HCT116 (cell line): ENCODE data around the gene RNPEPL1. TPM values are rescaled to one million over a fixed set of nuclear protein-coding genes. Genes with fewer than 3 reads are reported as not detected.

Experiments
- ATAC-seq: fragments of 200-7000 bp; cut with Tn5 transposase; 2 replicates; pipeline ENCODE4 v1.9.1; 2020; ENCODE audit warnings: mild to moderate bottlenecking, moderate library complexity
- BruUV-seq: library from RNA; stranded (reverse); fragments of 400-500 nt; replicated peaks from 2 replicates; lab custom pipeline; 2021; lab: Mats Ljungman, UMichigan
- CTCF ChIA-PET: fragments of 300-600 bp; sonication (Branson Sonifier 250); formaldehyde crosslinking; loops from one replicate; lab custom pipeline; 2021; ENCODE audit warnings: antibody characterized with exemption; lab: Charles Lee
- POLR2A ChIA-PET: fragments of 300-600, 350-600 bp; sonication (Branson Sonifier 250); formaldehyde crosslinking; loops from one replicate; lab custom pipeline; 2021; ENCODE audit warnings: antibody characterized with exemption; lab: Charles Lee
- RAD21 ChIA-PET, 2 experiments: fragments of 300-600 bp; sonication (Branson Sonifier 250); formaldehyde crosslinking; loops; one replicate each; lab custom pipeline; 2023; ENCODE audit warnings: low total read pairs in 2 of 2; ENCODE audit not compliant: uncharacterized antibody in 2 of 2, unreplicated experiment in 2 of 2, low non-redundant PET in 1 of 2; lab: Charles Lee
- DNase-seq: peaks from one replicate; pipeline ENCODE4 v3.0.0-alpha.2; 2010; ENCODE audit warnings: low read depth, low spot score
- H2AFZ ChIP-seq: fragments of 200-600 bp; shearing (Covaris generic), sonication (generic); 2 replicates; pipeline ENCODE4 v1.6.1; 2017; ENCODE audit warnings: low read depth, mixed run types, mixed read lengths, antibody characterized with exemption, low read length; ENCODE audit not compliant: poor library complexity, severe bottlenecking
- H3K27ac ChIP-seq: 2 replicates; pipeline ENCODE4 v1.5.1; 2012; ENCODE audit warnings: low read depth, low read length
- H3K27me3 ChIP-seq: fragments of 200-600 bp; sonication (generic); 2 replicates; pipeline ENCODE4 v1.6.1; 2016; ENCODE audit warnings: mixed run types, low read length, mixed read lengths; ENCODE audit not compliant: insufficient read depth
- H3K36me3 ChIP-seq, 2 experiments: fragments of 200-500 bp in 1 of 2; fragments of 200-600 bp in 1 of 2; sonication (Bioruptor generic) in 1 of 2; sonication (generic) in 1 of 2; 2 replicates each; pipeline versions ENCODE4 v1.5.1 to v1.6.1; 2014 to 2016; ENCODE audit warnings: low read length in 2 of 2, inconsistent platforms in 1 of 2, mixed read lengths in 1 of 2, mixed run types in 1 of 2; ENCODE audit not compliant: insufficient read depth in 2 of 2, control insufficient read depth in 1 of 2
- H3K4me1 ChIP-seq, 2 experiments: fragments of 200-600 bp in 1 of 2; sonication (generic) in 1 of 2; 2 replicates each; pipeline versions ENCODE4 v1.5.1 to v1.6.1; 2012 to 2017; ENCODE audit warnings: low read length in 2 of 2, inconsistent platforms in 1 of 2, mild to moderate bottlenecking in 1 of 2, mixed read lengths in 1 of 2, mixed run types in 1 of 2, moderate library complexity in 1 of 2; ENCODE audit not compliant: insufficient read depth in 2 of 2, control insufficient read depth in 1 of 2
- H3K4me2 ChIP-seq: fragments of 200-600 bp; sonication (generic); 2 replicates; pipeline ENCODE4 v1.6.1; 2017; ENCODE audit warnings: mixed run types, low read length, mixed read lengths
- H3K4me3 ChIP-seq, 2 experiments: fragments of 200-600 bp in 1 of 2; sonication (generic) in 1 of 2; replicated peaks in 1 of 2; 2 replicates each; pipeline ENCODE4 v1.5.1; 2011 to 2016; ENCODE audit warnings: low read length in 2 of 2, control low read depth in 1 of 2, low read depth in 1 of 2, mild to moderate bottlenecking in 1 of 2, mixed read lengths in 1 of 2, mixed run types in 1 of 2
- H3K79me2 ChIP-seq: fragments of 200-600 bp; sonication (generic); 2 replicates; pipeline ENCODE4 v1.6.1; 2017; ENCODE audit warnings: mild to moderate bottlenecking, mixed run types, low read length, moderate library complexity, mixed read lengths; ENCODE audit not compliant: insufficient read depth
- H3K9ac ChIP-seq: fragments of 200-600 bp; sonication (generic); 2 replicates; pipeline ENCODE4 v1.6.1; 2016; ENCODE audit warnings: low read length, mixed read lengths
- H3K9me2 ChIP-seq: fragments of 200-600 bp; sonication (generic), shearing (Covaris generic); 2 replicates; pipeline ENCODE4 v1.6.1; 2017; ENCODE audit warnings: mixed run types, mild to moderate bottlenecking, moderate library complexity; ENCODE audit not compliant: insufficient read depth
- H3K9me3 ChIP-seq, 2 experiments: fragments of 200-500 bp in 1 of 2; fragments of 200-600 bp in 1 of 2; sonication (Bioruptor generic) in 1 of 2; sonication (generic) in 1 of 2; 2 replicates each; pipeline ENCODE4 v1.6.1; 2014 to 2017; ENCODE audit warnings: low read length in 2 of 2, mixed read lengths in 2 of 2, inconsistent platforms in 1 of 2, low read depth in 1 of 2, mild to moderate bottlenecking in 1 of 2, mixed run types in 1 of 2, moderate library complexity in 1 of 2; ENCODE audit not compliant: control insufficient read depth in 1 of 2, insufficient read depth in 1 of 2
- H4K20me1 ChIP-seq: fragments of 200-600 bp; sonication (generic), shearing (Covaris generic); 2 replicates; pipeline ENCODE4 v1.6.1; 2017; ENCODE audit warnings: mixed run types, mild to moderate bottlenecking, moderate library complexity; ENCODE audit not compliant: insufficient read depth
- ELF1 ChIP-seq: IDR thresholded peaks from 2 replicates; pipeline ENCODE4 v1.6.1; 2012; ENCODE audit warnings: low read depth, borderline replicate concordance
- EZH2 ChIP-seq: fragments of 200-600 bp; sonication (generic); IDR thresholded peaks from 2 replicates; pipeline ENCODE4 v1.6.1; 2017; ENCODE audit warnings: antibody characterized with exemption, mixed run types
- POLR2AphosphoS5 ChIP-seq: IDR thresholded peaks from 2 replicates; pipeline ENCODE4 v1.6.1; 2011; ENCODE audit warnings: mild to moderate bottlenecking, low read depth, low read length, moderate library complexity
- SIN3A ChIP-seq: IDR thresholded peaks from 2 replicates; pipeline ENCODE4 v1.6.1; 2012; ENCODE audit warnings: low read depth
- TCF7L2 ChIP-seq: IDR thresholded peaks from 2 replicates; pipeline ENCODE4 v1.7.0; 2011; ENCODE audit warnings: borderline replicate concordance, inconsistent platforms; ENCODE audit not compliant: insufficient read depth, insufficient read length; ENCODE audit errors: extremely low read depth
- YY1 ChIP-seq: IDR thresholded peaks from 2 replicates; pipeline ENCODE4 v1.6.1; 2011; ENCODE audit warnings: low read length, low read depth, moderate library complexity, mild to moderate bottlenecking; ENCODE audit not compliant: insufficient replicate concordance; ENCODE audit errors: extremely low read depth
- ZFX ChIP-seq: fragments of 450-650 bp; IDR thresholded peaks from 2 replicates; pipeline ENCODE4 v1.6.1; 2017
- ZNF274 ChIP-seq: fragments of 200-500 bp; sonication (Bioruptor generic); IDR thresholded peaks from 2 replicates; pipeline ENCODE4 v1.6.1; 2014; ENCODE audit warnings: mild to moderate bottlenecking, low read depth, low read length, inconsistent platforms
- intact Hi-C: fragments of 100-400 bp; cut with micrococcal nuclease; formaldehyde crosslinking; loops from 2 replicates; pipeline ENCODE4 v1.10.0; 2022
- total RNA-seq: library from RNA; stranded (reverse); gene quantifications from one replicate; pipeline ENCODE4 v1.2.1, GENCODE V29; 2021; ENCODE audit not compliant: unreplicated experiment
- TF ChIP-seq, protein P1 (sequence below): IDR thresholded peaks from 2 replicates; pipeline ENCODE4 v1.6.1; 2012

RNPEPL1 gene
- total RNA-seq, 1 experiment from 2014 or later = 49.7 TPM

DNA sequence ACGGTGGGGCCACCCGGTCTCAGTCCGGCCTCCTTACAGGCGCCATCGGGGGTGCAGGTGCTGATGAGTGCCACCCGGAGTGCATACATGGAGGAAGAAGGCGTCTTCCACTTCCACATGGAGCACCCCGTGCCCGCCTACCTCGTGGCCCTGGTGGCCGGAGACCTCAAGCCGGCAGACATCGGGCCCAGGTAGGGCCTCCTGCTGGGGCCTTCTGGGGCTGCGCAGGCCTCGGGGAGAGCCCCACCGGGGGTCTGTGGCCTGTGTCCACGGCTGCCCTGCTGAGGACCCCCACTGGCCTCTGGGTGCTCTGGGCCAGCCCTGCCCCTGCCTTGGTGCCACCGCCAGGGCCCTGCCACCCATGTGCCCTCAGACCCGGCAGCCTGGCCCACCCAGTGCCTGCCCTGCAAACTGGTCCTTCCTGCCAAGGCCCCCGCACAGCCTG is 4.8 kb downstream of the RNPEPL1 start:
- intact Hi-C loops = no loop called here
- H3K27me3 ChIP-seq = no peaks in the 10 kb centered on the region
- RAD21 ChIA-PET = no interaction called here
- no peak overlapping the region for H3K27ac ChIP-seq
- no peak overlapping the region for H3K9ac ChIP-seq
- peaks cover 12 to 20% of the 10 kb centered on the region in 2 experiments for H3K4me1 ChIP-seq
- H3K79me2 ChIP-seq = peaks cover 24% of the 10 kb centered on the region; the same call in 1 of the 2 replicates
- H3K36me3 ChIP-seq = no peaks in the 10 kb centered on the region
- DNase-seq (no peak), ATAC-seq (no peak)
- CTCF ChIA-PET = no interaction called here
- no peaks in the 10 kb centered on the region for H4K20me1 ChIP-seq
- H2AFZ ChIP-seq = no peak overlapping the region
- H3K4me3 ChIP-seq = no peak overlapping the region
- H3K4me2 ChIP-seq = no peak overlapping the region
- H3K9me2 ChIP-seq = no peaks in the 10 kb centered on the region
- BruUV-seq = no TSS peak
- no peaks in the 10 kb centered on the region for H3K9me3 ChIP-seq
- POLR2A ChIA-PET = no interaction called here
- TF ChIP-seq POLR2AphosphoS5 = no peak
- no peak for TF ChIP-seq TCF7L2
- TF ChIP-seq SIN3A = no peak
- no peak for TF ChIP-seq ELF1
- TF ChIP-seq, protein P1, sequence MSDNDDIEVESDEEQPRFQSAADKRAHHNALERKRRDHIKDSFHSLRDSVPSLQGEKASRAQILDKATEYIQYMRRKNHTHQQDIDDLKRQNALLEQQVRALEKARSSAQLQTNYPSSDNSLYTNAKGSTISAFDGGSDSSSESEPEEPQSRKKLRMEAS = no peak
- TF ChIP-seq, all 23 proteins: peak for 0

DNA sequence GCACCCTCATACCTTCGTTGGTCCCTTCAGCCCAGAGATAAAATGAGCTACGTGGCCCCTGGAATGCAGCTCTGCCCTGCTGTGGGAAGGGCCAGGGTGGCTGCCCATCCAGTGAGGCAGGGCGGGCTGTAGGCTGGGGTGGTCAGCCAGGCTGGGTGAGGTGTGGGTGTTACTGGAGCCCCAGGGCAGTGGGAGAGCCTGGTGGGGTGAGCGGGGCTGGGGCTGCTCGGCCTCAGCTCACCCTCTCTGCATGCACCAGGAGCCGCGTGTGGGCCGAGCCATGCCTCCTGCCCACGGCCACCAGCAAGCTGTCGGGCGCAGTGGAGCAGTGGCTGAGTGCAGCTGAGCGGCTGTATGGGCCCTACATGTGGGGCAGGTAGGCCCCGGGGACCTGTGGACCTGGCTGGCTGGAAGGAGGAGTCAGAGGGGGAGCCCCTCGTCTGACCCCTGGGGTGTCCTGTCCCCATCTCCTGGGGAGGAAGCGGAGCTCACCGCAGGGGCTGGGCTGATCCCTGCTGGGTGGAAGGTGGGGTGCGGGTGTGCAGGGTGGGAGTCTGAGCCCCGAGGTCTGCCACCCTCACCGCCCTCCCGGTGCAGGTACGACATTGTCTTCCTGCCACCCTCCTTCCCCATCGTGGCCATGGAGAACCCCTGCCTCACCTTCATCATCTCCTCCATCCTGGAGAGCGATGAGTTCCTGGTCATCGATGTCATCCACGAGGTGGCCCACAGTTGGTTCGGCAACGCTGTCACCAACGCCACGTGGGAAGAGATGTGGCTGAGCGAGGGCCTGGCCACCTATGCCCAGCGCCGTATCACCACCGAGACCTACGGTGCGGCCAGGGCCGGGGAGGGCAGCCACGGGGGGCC is 5.5 kb downstream of the RNPEPL1 start:
- Histone ChIP-seq H3K9ac (no peak overlapping the region), H3K9me2 (no peaks in the 10 kb centered on the region), H3K9me3 (no peaks in the 10 kb centered on the region), H3K4me1 (peaks cover 14 to 24% of the 10 kb centered on the region in 2 experiments), H4K20me1 (no peaks in the 10 kb centered on the region), H3K79me2 (peaks cover 29% of the 10 kb centered on the region; the same call in 1 of the 2 replicates), H3K4me3 (no peak overlapping the region), H3K36me3 (no peaks in the 10 kb centered on the region), H2AFZ (no peak overlapping the region), H3K4me2 (no peak overlapping the region), H3K27ac (no peak overlapping the region), H3K27me3 (no peaks in the 10 kb centered on the region)
- ChIA-PET RAD21 (no interaction called here), POLR2A (no interaction called here), CTCF (no interaction called here)
- no peak for DNase-seq
- ATAC-seq = no peak
- intact Hi-C loops = no loop called here
- BruUV-seq = no TSS peak
- TF ChIP-seq ELF1 (no peak), ZNF274 (no peak), ZFX (no peak), EZH2 (no peak), YY1 (no peak), TCF7L2 (no peak), POLR2AphosphoS5 (no peak)
